HG02852 (cell line): ENCODE measurements around the gene ATP10A.

ENCODE experiments used
- ATAC-seq: cut with Tn5 transposase; IDR thresholded peaks from one replicate; pipeline ENCODE4 v1.9.1; 2021; ENCODE audit warnings: mild to moderate bottlenecking, moderate library complexity; ENCODE audit not compliant: unreplicated experiment

The ATP10A gene

DNA sequence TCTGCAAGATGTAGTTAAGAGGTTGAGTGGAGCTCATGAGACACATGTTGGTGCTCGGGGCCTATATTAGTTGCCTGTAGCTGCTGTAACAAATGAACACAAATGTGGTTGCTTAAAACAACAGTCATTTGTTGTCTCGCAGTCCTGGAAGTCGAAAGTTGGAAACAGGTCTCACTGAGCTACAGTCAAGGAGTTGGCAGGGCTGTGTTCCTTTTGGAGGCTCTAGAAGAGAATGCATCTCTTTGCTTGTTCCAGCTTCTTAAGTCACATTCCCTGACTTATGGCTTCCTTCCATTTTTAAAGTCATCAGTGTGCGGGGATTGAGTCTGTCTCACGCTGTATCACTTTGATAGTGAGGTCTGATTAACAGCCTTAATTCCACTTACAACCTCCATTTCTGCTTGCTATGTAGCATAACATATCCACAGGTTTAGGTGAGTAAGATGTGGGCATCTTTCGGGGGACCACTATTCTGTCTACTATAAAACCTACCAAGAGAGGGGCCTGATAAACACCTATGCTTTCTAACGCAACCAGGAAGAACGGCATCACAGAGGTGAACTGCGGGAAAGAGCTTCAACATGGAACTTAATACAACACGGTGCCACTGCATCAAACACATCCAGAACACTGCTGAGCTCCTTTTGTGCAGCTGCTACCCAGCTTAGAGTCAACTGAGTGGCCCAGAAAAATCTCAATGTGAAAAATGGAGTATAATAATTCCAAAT lies 119.4 kb downstream of the ATP10A start:
- no peak for ATAC-seq

- no peak for ATAC-seq
These were observed 120.2 kb downstream of the ATP10A start for GRCh38 chr15:25742776-25743547.

DNA sequence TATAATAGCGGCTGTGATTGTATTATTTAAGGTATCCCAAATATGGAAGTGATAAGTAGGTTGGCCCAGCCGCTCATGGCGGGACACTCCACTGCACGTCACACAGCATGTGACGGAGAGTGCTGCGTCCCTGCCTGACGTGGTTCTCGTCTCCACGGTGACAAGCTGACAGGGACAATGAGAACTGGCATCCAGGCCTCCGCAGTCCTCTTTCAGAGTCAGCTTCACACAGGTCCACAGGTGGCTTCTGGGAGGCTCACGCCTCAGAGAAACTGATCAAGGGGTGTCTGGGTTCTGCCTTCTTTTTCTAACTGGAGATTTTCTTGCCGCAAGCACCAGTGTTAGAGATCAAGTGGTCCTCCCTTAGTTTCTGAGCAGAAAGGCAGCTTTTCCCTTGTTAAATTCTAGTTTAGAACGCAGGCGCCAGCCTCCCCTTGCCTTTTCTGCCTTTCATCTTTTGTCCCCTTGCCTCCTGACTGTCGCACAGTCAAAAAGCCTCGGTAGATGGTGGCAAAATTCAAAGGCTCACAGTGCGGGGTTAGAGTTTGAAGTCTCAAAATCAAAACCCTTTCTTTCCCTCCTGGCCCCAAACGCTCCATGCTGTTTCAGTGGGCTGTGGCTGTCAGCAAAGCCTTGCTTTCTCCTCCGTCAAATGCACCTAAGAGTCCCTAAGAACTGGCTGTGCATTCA lies 120.9 kb downstream of the ATP10A start:
- no peak for ATAC-seq

GRCh38 chr15:25741256-25741580 lies 121.9 kb downstream of the ATP10A start:
- ATAC-seq = no peak

DNA sequence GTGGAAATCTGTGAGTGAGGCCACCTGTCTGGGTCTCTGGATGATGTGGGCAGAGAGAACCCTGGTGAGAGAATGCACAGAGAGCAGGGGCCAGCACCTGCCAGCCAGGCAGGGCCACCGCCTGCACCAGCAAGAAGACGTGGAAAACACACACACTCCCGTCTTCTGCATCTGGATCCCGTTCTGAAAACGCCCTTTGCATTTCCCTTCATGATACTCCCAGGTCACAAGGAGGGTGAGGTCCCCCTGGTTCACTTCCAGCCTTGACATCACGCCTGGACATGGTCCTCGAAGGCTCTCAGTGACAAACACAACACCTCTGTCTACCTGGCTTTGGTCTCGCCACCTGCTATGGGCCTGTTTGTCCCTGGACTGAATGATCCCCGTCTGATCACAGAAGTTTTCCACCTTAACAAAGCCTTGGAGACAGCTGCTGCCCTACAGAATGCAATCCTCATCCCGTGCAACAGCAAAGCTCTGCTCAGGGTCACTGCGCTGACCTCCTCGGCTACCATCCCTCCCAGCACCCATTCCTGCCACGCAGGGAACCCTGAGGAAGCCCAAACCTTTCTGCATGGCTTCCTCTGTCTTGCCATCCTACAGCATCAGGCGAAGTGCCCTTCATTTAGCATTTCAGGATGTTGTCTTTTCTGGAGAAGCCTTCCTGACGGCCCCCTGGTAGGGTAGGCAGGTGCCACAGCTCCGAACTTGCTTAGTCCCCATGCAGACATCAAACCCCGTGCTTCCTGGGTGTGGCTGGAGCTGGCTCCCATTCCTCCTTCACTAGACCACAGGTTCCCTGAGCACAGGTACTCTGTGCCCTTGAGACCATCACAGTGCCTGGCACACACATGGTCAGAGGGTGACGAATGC lies 122.5 kb downstream of the ATP10A start:
- ATAC-seq = no peak

DNA sequence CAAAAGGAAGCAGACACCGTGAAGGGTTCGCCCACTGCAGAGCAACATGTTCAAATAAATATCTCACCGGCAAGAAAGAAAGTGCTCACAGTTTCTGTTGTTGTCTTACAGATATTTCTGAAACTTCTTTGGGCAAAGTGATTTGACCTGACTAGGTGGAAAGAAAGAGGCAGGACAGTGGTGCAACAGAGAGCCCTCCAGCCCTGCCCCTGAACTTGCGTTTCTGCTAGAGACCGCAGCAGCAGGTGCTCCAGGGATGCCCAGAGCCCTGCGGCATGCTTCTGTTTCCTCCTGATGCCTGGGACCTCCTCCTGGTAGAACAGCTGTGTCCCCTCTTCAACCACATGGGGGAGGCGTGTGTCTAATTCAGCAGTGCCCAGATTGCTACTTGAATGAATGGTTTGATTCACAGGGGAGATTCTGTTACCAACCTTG lies 123.4 kb downstream of the ATP10A start:
- no peak for ATAC-seq

- no peak for ATAC-seq
These were observed 124.8 kb downstream of the ATP10A start for GRCh38 chr15:25738171-25738965.

DNA sequence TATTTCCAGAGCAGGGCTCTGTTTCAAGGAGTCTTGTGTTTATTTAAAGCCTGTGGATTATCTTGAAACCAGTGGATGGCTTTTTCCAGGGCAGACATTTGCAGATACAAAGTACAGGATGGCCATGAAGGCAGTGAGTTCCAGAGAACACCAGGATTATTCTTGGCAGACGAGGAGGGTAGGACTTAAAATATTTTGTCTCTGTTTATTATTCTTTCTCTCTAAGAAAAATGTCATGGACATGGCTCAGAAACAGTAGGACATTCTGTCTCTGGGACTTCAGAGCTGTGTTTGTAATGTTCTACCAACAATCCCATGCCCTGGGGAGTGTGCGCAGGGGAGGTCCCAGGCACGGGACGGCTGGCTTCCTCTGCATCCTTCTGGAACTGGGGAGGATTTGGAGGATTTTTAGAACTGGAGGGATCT lies 125.9 kb downstream of the ATP10A start:
- ATAC-seq = no peak

GRCh38 chr15:25736461-25736860 lies 126.7 kb downstream of the ATP10A start:
- no peak for ATAC-seq

DNA sequence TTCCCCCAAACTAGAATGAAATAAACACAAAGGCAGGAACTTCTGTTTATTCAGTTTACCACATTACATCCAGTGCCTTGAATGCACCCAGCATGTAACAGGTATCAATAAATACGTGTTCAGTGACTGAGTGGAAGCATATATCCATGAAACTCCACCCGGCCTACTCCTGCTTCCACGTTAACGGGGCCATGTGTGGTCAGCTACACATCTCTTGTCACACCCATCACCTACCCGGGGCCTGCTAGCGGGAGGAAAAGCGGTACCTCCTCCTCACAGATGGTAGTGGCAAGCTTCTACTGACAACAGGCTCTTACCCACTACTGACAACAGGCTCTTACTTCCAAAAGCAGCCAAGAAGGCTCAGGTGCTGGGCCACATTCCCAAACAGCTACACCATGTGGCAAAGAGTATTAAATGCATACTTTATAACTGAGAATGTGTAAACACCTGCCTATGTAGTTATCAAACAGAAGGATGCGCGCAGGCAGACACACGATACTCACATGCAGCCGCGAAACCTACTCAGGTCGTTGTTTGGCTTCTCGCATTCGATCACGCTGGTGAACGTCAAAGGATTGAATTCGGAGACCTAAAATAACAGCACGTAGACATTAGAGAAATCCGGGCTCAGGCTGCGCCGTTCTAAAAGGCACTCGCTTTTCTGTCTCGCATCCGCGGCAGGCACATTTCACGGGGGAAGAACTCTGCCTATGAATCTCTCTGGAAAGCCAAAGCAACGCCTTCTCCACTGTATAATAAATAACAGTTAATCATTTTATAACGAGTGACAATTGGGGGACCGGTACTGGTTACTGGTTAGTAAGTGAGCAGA lies 127.4 kb downstream of the ATP10A start:
- no peak for ATAC-seq

DNA sequence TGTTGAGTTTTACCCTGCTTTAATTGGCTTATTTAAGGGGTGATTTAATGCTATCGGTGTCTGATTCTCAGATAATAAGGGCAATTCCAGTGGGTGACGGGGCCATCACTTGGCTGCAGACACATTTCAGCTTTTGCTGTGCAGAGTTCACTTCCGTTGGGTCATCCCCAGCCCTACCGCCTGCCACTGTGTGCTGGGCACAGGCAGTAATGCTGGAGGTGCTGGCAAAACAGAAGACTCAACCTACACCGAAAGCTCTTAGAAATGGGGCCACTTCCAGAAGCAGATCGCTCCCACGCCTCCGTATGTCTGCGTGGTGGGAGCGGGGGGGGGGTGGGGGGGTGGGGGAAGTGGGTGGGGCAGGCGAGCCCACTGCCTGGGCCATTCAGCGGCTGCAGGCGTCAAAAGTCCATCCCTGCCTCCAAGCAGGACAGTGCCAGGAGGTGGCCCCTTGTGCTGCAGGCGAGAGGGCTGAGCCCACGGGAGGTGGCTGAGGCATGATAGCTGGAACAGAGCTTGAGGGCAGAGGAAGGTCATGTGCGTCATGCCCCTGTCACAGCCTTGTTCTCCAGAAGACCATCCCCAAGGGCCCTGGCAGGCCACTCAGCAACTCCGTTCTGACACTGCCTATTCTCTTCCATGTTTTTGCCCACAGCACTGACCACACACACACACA lies 128.3 kb downstream of the ATP10A start:
- ATAC-seq = no peak

DNA sequence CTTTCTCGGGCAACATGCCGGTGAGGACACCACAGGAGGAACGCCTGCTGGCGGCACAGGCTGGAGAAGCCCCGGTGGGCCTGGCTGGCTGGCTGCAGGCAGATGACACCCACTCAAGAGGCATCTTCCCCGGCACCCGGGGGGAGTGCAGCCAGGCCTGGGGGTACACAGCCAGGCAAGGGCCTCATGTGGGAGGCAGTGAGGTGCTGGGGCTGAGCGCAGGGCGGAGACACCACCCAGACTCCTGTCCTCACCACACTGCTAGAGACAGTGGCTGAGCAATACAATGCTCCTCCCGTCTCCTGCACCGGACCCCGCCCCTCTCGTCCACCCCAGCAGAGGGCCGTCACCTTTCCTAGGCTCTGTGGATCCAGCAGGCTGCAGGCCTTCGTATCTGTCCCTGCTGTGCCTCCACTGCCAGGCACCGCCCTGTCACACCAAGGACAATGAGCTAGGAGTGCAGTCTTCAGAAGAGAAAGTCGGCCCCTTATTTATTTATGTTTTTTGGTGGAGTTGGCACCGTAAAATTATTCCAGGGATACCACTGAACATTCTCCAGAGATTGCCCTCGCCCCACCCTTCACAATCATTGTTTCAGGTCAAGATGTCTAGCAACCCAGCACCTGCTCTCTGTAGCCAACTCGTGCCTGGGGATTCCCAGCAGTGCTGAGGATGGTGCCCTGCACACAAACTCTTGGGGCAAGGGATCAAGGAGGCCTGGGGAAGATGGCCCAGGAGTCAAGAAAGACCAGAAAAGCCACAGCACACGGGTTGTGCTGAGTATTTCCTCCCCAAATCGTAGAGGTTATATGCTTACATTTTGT lies 129.1 kb downstream of the ATP10A start:
- no peak for ATAC-seq

- ATAC-seq = no peak
These were observed 129.9 kb downstream of the ATP10A start for GRCh38 chr15:25733036-25733855.

DNA sequence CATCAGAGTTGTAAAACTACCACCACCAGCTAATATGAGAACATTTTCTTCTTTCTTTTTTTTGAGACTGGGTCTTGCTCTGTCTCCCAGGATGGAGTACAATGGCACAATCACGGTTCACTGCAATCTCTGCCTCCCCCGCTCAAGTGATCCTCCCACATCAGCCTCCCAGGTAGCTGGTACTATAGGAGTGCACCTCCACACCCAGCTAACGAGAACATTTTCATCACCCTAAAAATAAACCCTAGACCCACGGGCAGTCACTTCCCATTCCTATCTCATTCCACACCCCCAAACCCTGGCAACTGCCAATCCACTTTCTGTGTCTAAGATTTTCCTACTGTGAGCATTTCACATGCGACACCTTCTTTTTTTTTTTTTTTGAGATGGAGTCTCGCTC lies 130.9 kb downstream of the ATP10A start:
- ATAC-seq = no peak

DNA sequence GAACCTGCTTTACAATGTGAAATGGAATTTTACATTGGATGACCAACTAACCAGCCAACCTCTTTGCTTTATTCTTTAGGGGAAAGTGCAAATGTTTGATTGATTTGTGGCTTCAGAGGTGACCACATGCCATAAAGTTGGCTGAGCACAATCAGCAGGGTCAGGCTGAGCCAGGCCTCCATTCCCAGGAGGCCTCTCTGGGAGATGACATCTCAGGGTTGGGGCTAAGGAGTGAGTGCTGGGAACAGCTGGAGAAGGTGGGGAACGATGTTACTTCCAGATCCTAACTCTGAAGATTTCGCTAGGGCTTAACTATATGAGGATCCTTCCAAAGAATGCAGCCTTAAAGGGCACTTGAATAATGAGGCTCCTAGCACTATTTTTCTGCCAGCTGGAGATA lies 131.7 kb downstream of the ATP10A start:
- ATAC-seq = no peak

GRCh38 chr15:25730918-25731317 lies 132.2 kb downstream of the ATP10A start:
- no peak for ATAC-seq

- no peak for ATAC-seq
These were observed 134.3 kb downstream of the ATP10A start for GRCh38 chr15:25728816-25729215.
